HepG2 (cell line): ENCODE data around the gene PLCL1. TPM values are rescaled to one million over a fixed set of nuclear protein-coding genes. Genes with fewer than 3 reads are reported as not detected.

Source experiments
- ATAC-seq: fragments of 200-7000 bp; cut with Tn5 transposase; 3 replicates; pipeline ENCODE4 v1.9.1; 2020; ENCODE audit warnings: mild to moderate bottlenecking, moderate library complexity
- BruUV-seq: library from RNA; stranded (reverse); fragments of 400-500 nt; replicated peaks from 2 replicates; lab custom pipeline; 2021; lab: Mats Ljungman, UMichigan
- CTCF ChIA-PET: fragments of 300-600 bp; formaldehyde crosslinking; extraction: SDS; loops from one replicate; lab custom pipeline; 2021; ENCODE audit warnings: low total read pairs, inconsistent platforms, low intra/inter-chr PET ratio; lab: Yijun Ruan, JAX
- POLR2A ChIA-PET: fragments of 350-600 bp; sonication (Branson Sonifier 250); formaldehyde crosslinking; loops from one replicate; lab custom pipeline; 2020; ENCODE audit warnings: antibody characterized with exemption, inconsistent platforms; lab: Yijun Ruan, JAX
- DNase-seq: peaks from one replicate; pipeline ENCODE4 v3.0.0-alpha.2; 2015; ENCODE audit warnings: low spot score
- FAIRE-seq: peaks from 3 replicates; lab custom pipeline; 2011; peaks lifted over from hg19 to GRCh38; lab: Jason Lieb, UNC
- H2AFZ ChIP-seq: one replicate; pipeline ENCODE4 v1.6.1; 2011; ENCODE audit warnings: low read length, inconsistent platforms
- H3K27ac ChIP-seq: fragments of 300-600 bp; 3 replicates; pipeline ENCODE4 v1.8.0; 2011; ENCODE audit warnings: mixed run types, mild to moderate bottlenecking, mixed read lengths, low read length, inconsistent platforms; ENCODE audit not compliant: insufficient read depth; ENCODE audit errors: extremely low read length
- H3K27me3 ChIP-seq, 2 experiments: fragments of 200-600 bp in 1 of 2; 2 replicates in 1 of 2; 3 replicates in 1 of 2; pipeline versions ENCODE4 v1.6.0 to v1.8.0; 2011; ENCODE audit warnings: low read length in 2 of 2, mild to moderate bottlenecking in 2 of 2, moderate library complexity in 2 of 2, inconsistent platforms in 1 of 2; ENCODE audit not compliant: insufficient read depth in 2 of 2, control insufficient read depth in 1 of 2
- H3K36me3 ChIP-seq, 2 experiments: fragments of 200-600 bp in 1 of 2; replicated peaks in 1 of 2; 2 replicates in 1 of 2; 3 replicates in 1 of 2; pipeline versions ENCODE4 v1.5.1 to v1.8.0; 2011; ENCODE audit warnings: low read length in 2 of 2, inconsistent platforms in 1 of 2; ENCODE audit not compliant: insufficient read depth in 2 of 2, control insufficient read depth in 1 of 2
- H3K4me1 ChIP-seq: 2 replicates; pipeline ENCODE4 v1.5.1; 2012; ENCODE audit warnings: low read length, inconsistent platforms; ENCODE audit not compliant: insufficient read depth
- H3K4me2 ChIP-seq: 2 replicates; pipeline ENCODE4 v1.6.0; 2011; ENCODE audit warnings: low read depth, low read length, inconsistent platforms
- H3K4me3 ChIP-seq, 3 experiments: fragments of 200-600 bp in 1 of 3; sonication (generic), shearing (Covaris generic) in 1 of 3; replicated peaks in 1 of 3; 2 replicates each; pipeline ENCODE4 v1.5.1; 2011 to 2016; ENCODE audit warnings: low read length in 3 of 3, inconsistent platforms in 2 of 3, low read depth in 2 of 3, mild to moderate bottlenecking in 2 of 3, control low read depth in 1 of 3, mixed read lengths in 1 of 3; ENCODE audit not compliant: insufficient read depth in 1 of 3
- H3K79me2 ChIP-seq: one replicate; pipeline ENCODE4 v1.6.1; 2011; ENCODE audit warnings: low read length, inconsistent platforms; ENCODE audit not compliant: insufficient read depth
- H3K9ac ChIP-seq: 2 replicates; pipeline ENCODE4 v1.6.0; 2011; ENCODE audit warnings: mild to moderate bottlenecking, low read depth, low read length, inconsistent platforms; ENCODE audit not compliant: insufficient read depth
- H3K9me3 ChIP-seq: 2 replicates; pipeline ENCODE4 v1.5.1; 2012; ENCODE audit warnings: mild to moderate bottlenecking, low read length
- H4K20me1 ChIP-seq: 2 replicates; pipeline ENCODE4 v1.6.0; 2011; ENCODE audit warnings: inconsistent platforms, mild to moderate bottlenecking, low read length, moderate library complexity; ENCODE audit not compliant: insufficient read depth
- ARID5B ChIP-seq: IDR thresholded peaks from 2 replicates; pipeline ENCODE4 v1.4.0; 2020; ENCODE audit warnings: mild to moderate bottlenecking, missing genetic modification reagents
- BCL6 ChIP-seq: IDR thresholded peaks from 2 replicates; pipeline ENCODE4 v1.6.1; 2016; ENCODE audit warnings: missing genetic modification reagents, missing compliant biosample characterization
- DNMT3B ChIP-seq: conservative IDR thresholded peaks from 2 replicates; pipeline ENCODE4 v1.6.1; 2016; ENCODE audit warnings: missing biosample characterization, control low read depth
- FOXK2 ChIP-seq: fragments of 450-650 bp; IDR thresholded peaks from 2 replicates; pipeline ENCODE4 v1.6.1; 2016
- GATAD1 ChIP-seq: IDR thresholded peaks from 2 replicates; pipeline ENCODE4 v1.6.1; 2016; ENCODE audit warnings: missing genetic modification reagents, missing compliant biosample characterization
- MAFK ChIP-seq, 2 experiments: IDR thresholded peaks in 1 of 2; conservative IDR thresholded peaks in 1 of 2; 2 replicates each; pipeline ENCODE4 v1.6.1; 2011; ENCODE audit warnings: improper control_type of control experiment in 2 of 2, low read length in 2 of 2
- MED1 ChIP-seq: sonication (generic); formaldehyde crosslinking; IDR thresholded peaks from 2 replicates; pipeline ENCODE4 v1.4.0; 2020; ENCODE audit warnings: missing genetic modification reagents
- NCOA2 ChIP-seq: sonication (generic); formaldehyde crosslinking; IDR thresholded peaks from 2 replicates; pipeline ENCODE4 v1.8.0; 2022; ENCODE audit warnings: inconsistent platforms
- SOX6 ChIP-seq, 2 experiments: fragments of 450-650 bp in 1 of 2; sonication (generic) in 1 of 2; formaldehyde crosslinking in 1 of 2; IDR thresholded peaks; 2 replicates each; pipeline versions ENCODE4 v1.4.0 to v1.6.1; 2017 to 2020; ENCODE audit warnings: antibody characterized with exemption in 1 of 2, mild to moderate bottlenecking in 1 of 2, missing genetic modification reagents in 1 of 2
- ZMYM3 ChIP-seq: sonication (generic); formaldehyde crosslinking; IDR thresholded peaks from 2 replicates; pipeline ENCODE4 v1.5.1; 2020; ENCODE audit warnings: mild to moderate bottlenecking, missing genetic modification reagents
- ZNF317 ChIP-seq: sonication (generic); formaldehyde crosslinking; IDR thresholded peaks from 2 replicates; pipeline ENCODE4 v1.5.0; 2020; ENCODE audit warnings: mild to moderate bottlenecking, missing genetic modification reagents
- ZNF383 ChIP-seq: sonication (generic); formaldehyde crosslinking; IDR thresholded peaks from 2 replicates; pipeline ENCODE4 v1.4.0; 2020; ENCODE audit warnings: missing genetic modification reagents, mild to moderate bottlenecking, borderline replicate concordance
- ZNF557 ChIP-seq: sonication (generic); formaldehyde crosslinking; IDR thresholded peaks from 2 replicates; pipeline ENCODE4 v1.4.0; 2020; ENCODE audit warnings: missing genetic modification reagents
- ZNF577 ChIP-seq: sonication (generic); formaldehyde crosslinking; IDR thresholded peaks from 2 replicates; pipeline ENCODE4 v1.4.0; 2020; ENCODE audit warnings: mild to moderate bottlenecking, low read depth, missing genetic modification reagents, borderline replicate concordance
- ZNF766 ChIP-seq: sonication (generic); formaldehyde crosslinking; IDR thresholded peaks from 2 replicates; pipeline ENCODE4 v1.5.0; 2020; ENCODE audit warnings: missing genetic modification reagents, borderline replicate concordance
- ZNF780A ChIP-seq: sonication (generic); formaldehyde crosslinking; IDR thresholded peaks from 2 replicates; pipeline ENCODE4 v1.8.0; 2022; ENCODE audit warnings: mild to moderate bottlenecking, missing genetic modification reagents, moderate library complexity
- ZNF850 ChIP-seq: sonication (generic); formaldehyde crosslinking; conservative IDR thresholded peaks from 2 replicates; pipeline ENCODE4 v1.9.0; 2021; ENCODE audit warnings: mild to moderate bottlenecking, missing genetic modification reagents
- WGBS: methylation state at CpG from one replicate; pipeline ENCODE4 v1.1.6; 2017; ENCODE audit warnings: low lambda C conversion rate; 5-methylcytosine and 5-hydroxymethylcytosine counted together
- in situ Hi-C: cut with HindIII; loops from 2 replicates; pipeline ENCODE4 v1.10.0; 2017; ENCODE audit warnings: low pct_unique_long_range_greater_than_20kb; ENCODE audit not compliant: extremely low pct_ligation_motif_present
- intact Hi-C: fragments of 100-400 bp; cut with micrococcal nuclease; formaldehyde crosslinking; loops from one replicate; pipeline ENCODE4 v1.10.0; 2022; ENCODE audit not compliant: unreplicated experiment
- polyA plus RNA-seq, 8 experiments: library from polyadenylated mRNA; depleted of rRNA in 3 of 8; stranded (reverse) in 7 of 8; unstranded in 1 of 8; fragments of >200 nt; fragmentation: Illumina TruSeq in 4 of 8; extraction: Trizol in 4 of 8; gene quantifications; 2 replicates each; pipeline versions ENCODE4 v1.2.1 to v1.2.3, GENCODE V29; 2011 to 2016; ENCODE audit warnings: low read depth in 4 of 8, missing spikeins in 1 of 8, mixed read lengths in 1 of 8; ENCODE audit not compliant: insufficient read depth in 1 of 8
- total RNA-seq, 5 experiments: library from RNA; depleted of rRNA; stranded (reverse); fragments of >200 nt; fragmentation: Illumina TruSeq; extraction: Trizol; gene quantifications; 2 replicates each; pipeline ENCODE4 v1.2.3, GENCODE V29; 2016; ENCODE audit warnings: low read depth in 1 of 5
- TF ChIP-seq, protein P1 (sequence below): sonication (generic); formaldehyde crosslinking; IDR thresholded peaks from 2 replicates; pipeline ENCODE4 v1.5.0; 2020; ENCODE audit warnings: missing genetic modification reagents
- TF ChIP-seq, protein P2 (sequence below): sonication (generic); formaldehyde crosslinking; IDR thresholded peaks from 2 replicates; pipeline ENCODE4 v1.5.0; 2020; ENCODE audit warnings: mild to moderate bottlenecking, missing genetic modification reagents

Gene PLCL1
- total and polyA plus RNA-seq, 2 of the 13 experiments (the other 11 are each of a cell fraction or from before 2014, with no cell fraction given), result not detected

DNA sequence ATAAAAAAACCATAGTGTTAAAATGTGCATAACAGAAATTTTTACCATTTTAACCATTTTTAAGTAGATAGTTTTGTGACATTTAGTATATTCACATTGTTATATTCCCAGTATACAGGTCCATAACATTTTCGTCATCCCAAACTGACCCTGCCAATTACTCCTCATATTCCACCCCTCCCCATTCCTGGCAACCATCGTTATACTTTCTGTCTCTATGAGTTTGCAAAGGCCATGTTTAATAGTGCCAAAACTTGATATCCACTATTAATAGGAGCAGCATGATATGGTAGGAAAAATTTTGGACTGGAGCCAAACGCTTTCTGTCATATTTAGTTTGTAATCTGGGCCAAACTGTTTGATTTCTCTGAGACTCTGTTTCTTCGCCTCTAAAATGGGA, 30.9 kb downstream of the PLCL1 start (continued):
- no peak for TF ChIP-seq ZNF780A (CRISPR knock-in tag)
- TF ChIP-seq ZMYM3 (CRISPR knock-in tag), result no peak
- TF ChIP-seq, all 625 proteins: peak for 0

DNA sequence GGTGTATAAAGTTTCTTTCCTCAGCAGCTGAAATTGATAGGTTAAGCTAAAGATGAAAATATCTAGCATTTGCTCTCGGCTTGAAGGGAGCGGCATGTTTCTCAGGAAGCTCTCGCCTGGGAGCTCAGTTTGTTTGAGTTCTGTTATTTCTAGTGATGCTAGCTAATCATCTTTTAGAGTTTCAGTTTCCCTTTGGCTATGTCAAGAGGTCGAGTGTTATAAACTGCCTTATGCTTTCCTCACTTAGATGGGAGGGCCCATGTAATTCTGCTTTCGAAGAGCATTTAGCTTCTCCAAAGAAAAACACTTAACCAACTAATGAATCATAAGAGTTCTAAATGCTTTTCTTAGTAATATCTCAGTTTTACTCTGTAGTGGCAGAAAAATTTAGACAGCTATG, 33.6 kb downstream of the PLCL1 start:
- Histone ChIP-seq H3K27me3 (peaks cover 0 to 3% of the 10 kb centered on the region in 2 experiments; a peak in 1 of 5 replicates), H3K9me3 (no peaks in the 10 kb centered on the region), H3K27ac (no peak overlapping the region), H3K9ac (no peak overlapping the region), H3K79me2 (no peaks in the 10 kb centered on the region), H3K4me1 (no peaks in the 10 kb centered on the region), H3K4me3 (no peak overlapping the region)
- in situ Hi-C loops, result no loop called here
- DNase-seq, result no peak
- no TSS peak for BruUV-seq
- no peak for FAIRE-seq
- no peak for TF ChIP-seq SOX6 (IDR thresholded peaks at IDR 0.05)
- TF ChIP-seq SOX6 (CRISPR knock-in tag; IDR thresholded peaks at IDR 0.05), result no peak
- TF ChIP-seq, protein P1, sequence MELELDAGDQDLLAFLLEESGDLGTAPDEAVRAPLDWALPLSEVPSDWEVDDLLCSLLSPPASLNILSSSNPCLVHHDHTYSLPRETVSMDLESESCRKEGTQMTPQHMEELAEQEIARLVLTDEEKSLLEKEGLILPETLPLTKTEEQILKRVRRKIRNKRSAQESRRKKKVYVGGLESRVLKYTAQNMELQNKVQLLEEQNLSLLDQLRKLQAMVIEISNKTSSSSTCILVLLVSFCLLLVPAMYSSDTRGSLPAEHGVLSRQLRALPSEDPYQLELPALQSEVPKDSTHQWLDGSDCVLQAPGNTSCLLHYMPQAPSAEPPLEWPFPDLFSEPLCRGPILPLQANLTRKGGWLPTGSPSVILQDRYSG (CRISPR knock-in tag), result no peak
- TF ChIP-seq ZNF766 (CRISPR knock-in tag), result no peak
- TF ChIP-seq ZNF383 (CRISPR knock-in tag), result no peak
- no peak for TF ChIP-seq ZNF317 (CRISPR knock-in tag)
- no peak for TF ChIP-seq ZNF577
- TF ChIP-seq MAFK (conservative IDR thresholded peaks at IDR 0.05 in 1 of 2, IDR thresholded peaks at IDR 0.05 in 1 of 2; ENCODE audit: low read length in 2 of 2), result no peak
- no peak for TF ChIP-seq MED1 (CRISPR knock-in tag)
- TF ChIP-seq ZNF850 (CRISPR knock-in tag), result no peak
- TF ChIP-seq BCL6 (CRISPR knock-in tag), result no peak
- no peak for TF ChIP-seq DNMT3B
- no peak for TF ChIP-seq ZNF557 (CRISPR knock-in tag)
- TF ChIP-seq NCOA2 (CRISPR knock-in tag), result no peak
- no peak for TF ChIP-seq FOXK2
- no peak for TF ChIP-seq ARID5B (CRISPR knock-in tag)
- TF ChIP-seq, protein P2, sequence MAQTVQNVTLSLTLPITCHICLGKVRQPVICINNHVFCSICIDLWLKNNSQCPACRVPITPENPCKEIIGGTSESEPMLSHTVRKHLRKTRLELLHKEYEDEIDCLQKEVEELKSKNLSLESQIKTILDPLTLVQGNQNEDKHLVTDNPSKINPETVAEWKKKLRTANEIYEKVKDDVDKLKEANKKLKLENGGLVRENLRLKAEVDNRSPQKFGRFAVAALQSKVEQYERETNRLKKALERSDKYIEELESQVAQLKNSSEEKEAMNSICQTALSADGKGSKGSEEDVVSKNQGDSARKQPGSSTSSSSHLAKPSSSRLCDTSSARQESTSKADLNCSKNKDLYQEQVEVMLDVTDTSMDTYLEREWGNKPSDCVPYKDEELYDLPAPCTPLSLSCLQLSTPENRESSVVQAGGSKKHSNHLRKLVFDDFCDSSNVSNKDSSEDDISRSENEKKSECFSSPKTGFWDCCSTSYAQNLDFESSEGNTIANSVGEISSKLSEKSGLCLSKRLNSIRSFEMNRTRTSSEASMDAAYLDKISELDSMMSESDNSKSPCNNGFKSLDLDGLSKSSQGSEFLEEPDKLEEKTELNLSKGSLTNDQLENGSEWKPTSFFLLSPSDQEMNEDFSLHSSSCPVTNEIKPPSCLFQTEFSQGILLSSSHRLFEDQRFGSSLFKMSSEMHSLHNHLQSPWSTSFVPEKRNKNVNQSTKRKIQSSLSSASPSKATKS, result no peak
- TF ChIP-seq GATAD1 (CRISPR knock-in tag), result no peak
- TF ChIP-seq, all 625 proteins: peak for 0
- H3K36me3 ChIP-seq, result no peaks in the 10 kb centered on the region
- ATAC-seq, result no peak
- H3K4me2 ChIP-seq, result no peak overlapping the region
- no peaks in the 10 kb centered on the region for H4K20me1 ChIP-seq
- whole genome bisulfite sequencing, result 8% methylated on average over 5 of the region's 5 CpGs
- CTCF ChIA-PET, result no interaction called here
- H2AFZ ChIP-seq, result no peak overlapping the region
- POLR2A ChIA-PET, result no interaction called here
- intact Hi-C loops, result no loop called here
